GM10266 (cell line): ENCODE measurements around the gene COQ7.

Source experiments
- DNase-seq: peaks from one replicate; pipeline ENCODE4 v3.0.0; 2012; ENCODE audit errors: extremely low spot score
- CTCF ChIP-seq: IDR thresholded peaks from 2 replicates; pipeline ENCODE4 v1.5.1; 2012; ENCODE audit warnings: mild to moderate bottlenecking, low read depth; ENCODE audit not compliant: control insufficient read depth, insufficient read depth; ENCODE audit errors: missing control alignments

Gene COQ7

GRCh38 chr16:19094542-19095365, 27.3 kb downstream of the COQ7 start:
- no peak for TF ChIP-seq CTCF
- DNase-seq, result no peak

DNA sequence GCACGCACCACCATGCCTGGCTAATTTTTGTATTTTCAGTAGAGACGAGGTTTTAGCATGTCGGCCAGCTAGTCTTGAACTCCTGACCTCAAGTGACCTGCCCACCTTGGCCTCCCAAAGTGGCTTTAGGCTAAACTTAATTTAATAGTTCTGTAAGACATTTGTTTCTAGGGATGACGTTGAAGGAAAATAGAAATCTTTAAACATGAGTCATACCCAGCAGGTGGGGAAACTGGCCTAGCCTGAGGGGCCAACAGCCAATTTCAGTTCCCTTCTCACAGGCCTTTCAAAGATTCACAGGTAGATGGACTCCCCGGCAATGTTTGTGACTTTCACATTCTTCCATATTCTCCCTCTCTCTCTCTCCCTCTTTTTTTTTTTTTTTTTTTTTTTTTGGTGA, 28.2 kb downstream of the COQ7 start:
- no peak for DNase-seq

GRCh38 chr16:19098173-19098572, 30.8 kb downstream of the COQ7 start:
- TF ChIP-seq CTCF, result no peak
- DNase-seq, result no peak

More for the DNA sequence above, 28.2 kb downstream of the COQ7 start:
- TF ChIP-seq CTCF, result no peak

- no peak for TF ChIP-seq CTCF
- DNase-seq, result no peak
These were observed 34.9 kb downstream of the COQ7 start for GRCh38 chr16:19102187-19102872.

GRCh38 chr16:19104607-19105006, 37.2 kb downstream of the COQ7 start:
- no peak for TF ChIP-seq CTCF
- no peak for DNase-seq

DNA sequence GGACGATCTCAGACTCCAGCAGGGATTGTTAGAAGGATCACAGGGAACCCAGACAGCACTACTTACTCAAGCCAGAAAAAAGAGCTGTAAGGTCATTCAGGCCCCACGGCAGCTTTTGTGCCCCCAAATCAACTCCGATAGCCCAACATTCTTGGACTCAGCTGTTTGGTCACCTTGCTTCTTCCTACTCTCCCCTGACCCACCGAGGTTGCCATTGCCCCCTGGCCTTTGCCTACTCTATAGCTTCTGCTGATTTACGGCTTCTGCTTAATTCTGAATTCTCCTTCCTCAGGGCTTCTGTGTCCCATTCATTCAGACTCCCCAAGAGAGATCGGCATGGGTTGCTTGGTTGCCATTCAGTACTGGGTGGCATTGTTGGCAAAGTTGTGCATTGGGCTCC, 37.7 kb downstream of the COQ7 start:
- no peak for TF ChIP-seq CTCF
- DNase-seq, result no peak
